Spleen (tissue), 11 donors: Measurements from ENCODE around the gene ISCA2. TPM values are rescaled to one million over a fixed set of nuclear protein-coding genes. Genes with fewer than 3 reads are reported as not detected.
A peak's percentile ranks its signal among the peaks of the same experiment; 100 is the strongest.

Experiments used
- DNase-seq: peaks from one replicate; pipeline ENCODE4 v3.0.0-alpha.2; 2020
- H3K27ac ChIP-seq, 8 donors: fragments of 200-600 bp; sonication (generic) in 7 of 8; 1 replicate in 4 of 8; 2 replicates in 4 of 8; pipeline versions ENCODE4 v1.5.0 to v1.8.0; 2016 to 2021; ENCODE audit warnings: inconsistent platforms in 4 of 8, mild to moderate bottlenecking in 4 of 8, moderate library complexity in 1 of 8
- H3K27me3 ChIP-seq, 7 donors: fragments of 200-600 bp; sonication (generic) in 6 of 7; replicated peaks in 1 of 7; 1 replicate in 4 of 7; 2 replicates in 3 of 7; pipeline versions ENCODE4 v1.5.0 to v1.8.0; 2016 to 2021; ENCODE audit warnings: inconsistent platforms in 3 of 7, mild to moderate bottlenecking in 1 of 7
- H3K36me3 ChIP-seq, 6 donors: fragments of 200-600 bp; sonication (generic) in 5 of 6; 1 replicate in 4 of 6; 2 replicates in 2 of 6; pipeline versions ENCODE4 v1.5.0 to v1.8.0; 2016 to 2021; ENCODE audit warnings: inconsistent platforms in 2 of 6
- H3K4me1 ChIP-seq, 6 donors: fragments of 200-600 bp; sonication (generic) in 5 of 6; 1 replicate in 3 of 6; 2 replicates in 3 of 6; pipeline versions ENCODE4 v1.5.0 to v1.8.0; 2016 to 2021; ENCODE audit warnings: inconsistent platforms in 3 of 6
- H3K4me3 ChIP-seq, 8 donors: fragments of 200-600 bp; sonication (generic) in 7 of 8; 1 replicate in 4 of 8; 2 replicates in 4 of 8; pipeline versions ENCODE4 v1.5.0 to v1.8.0; 2016 to 2021; ENCODE audit warnings: inconsistent platforms in 4 of 8, mild to moderate bottlenecking in 4 of 8, moderate library complexity in 2 of 8
- H3K9me3 ChIP-seq, 8 donors: fragments of 200-600 bp; sonication (generic) in 7 of 8; 1 replicate in 4 of 8; 2 replicates in 4 of 8; pipeline versions ENCODE4 v1.5.0 to v1.8.0; 2016 to 2021; ENCODE audit warnings: inconsistent platforms in 4 of 8
- CTCF ChIP-seq, 11 experiments: fragments of 200-600 bp in 7 of 11; fragments of 450-650 bp in 4 of 11; sonication (generic) in 4 of 11; IDR thresholded peaks in 8 of 11; conservative IDR thresholded peaks in 3 of 11; 1 replicate in 7 of 11; 2 replicates in 4 of 11; pipeline versions ENCODE4 v1.4.0 to v1.8.0; 2016 to 2021; ENCODE audit warnings: antibody characterized with exemption in 11 of 11, inconsistent platforms in 4 of 11, mild to moderate bottlenecking in 1 of 11
- POLR2A ChIP-seq, 3 donors: fragments of 450-650 bp; IDR thresholded peaks; one replicate each; pipeline ENCODE4 v1.5.1; 2017; ENCODE audit warnings: antibody characterized with exemption in 3 of 3, mild to moderate bottlenecking in 1 of 3
- POLR2AphosphoS5 ChIP-seq, 3 donors: sonication (generic); formaldehyde crosslinking; IDR thresholded peaks; one replicate each; pipeline ENCODE4 v1.5.1; 2017; ENCODE audit warnings: antibody characterized with exemption in 3 of 3
- WGBS, 5 donors: extraction: QIAGEN DNeasy Blood & Tissue Kit in 3 of 5; methylation state at CpG; one replicate each; pipeline versions ENCODE4 v1.1.5 to v1.1.7; 2013 to 2018; 5-methylcytosine and 5-hydroxymethylcytosine counted together
- intact Hi-C: fragments of 100-400 bp; cut with DNase I; formaldehyde crosslinking; loops from one replicate; pipeline ENCODE4 v1.15.0; 2023; ENCODE audit warnings: low total_unique reads
- polyA plus RNA-seq, 3 donors: library from polyadenylated mRNA; stranded (reverse); fragments of 200-250 nt; gene quantifications; one replicate each; pipeline ENCODE4 v1.2.1, GENCODE V29; 2013
- total RNA-seq, 7 donors: library from RNA; depleted of rRNA in 3 of 7; stranded (reverse); fragments of >200 nt in 3 of 7; fragmentation: NEBNext Ultra II Directional in 4 of 7; extraction: Animal tissue kit (Norgen Biotek cat#: 25700) in 4 of 7; gene quantifications; one replicate each; pipeline versions ENCODE4 v1.1.0 to v1.2.1, GENCODE V29; 2016 to 2021
- donor health status: healthy with polysubstance abuse.
- donor health status: DM: no; HTN: no; CAD: no; lungs with moderate emphysema.
- donor health status: DM: no; HTN: no; CAD: no.
- donor health status: Bipolar disorder and iron deficiency.
- donor health status: healthy.
- donor health status: DM: no; HTN: no; CAD: no.
- donor health status: DM: yes; HTN: yes; CAD: no.

Gene ISCA2
- total and polyA plus RNA-seq, 10 donors = 11.7 to 28.9 (median 22.7) TPM

- TF ChIP-seq POLR2A (IDR thresholded peaks at IDR 0.05) (no peak), POLR2AphosphoS5 (IDR thresholded peaks at IDR 0.05) (no peak), CTCF (IDR thresholded peaks at IDR 0.05 in 8 of 11, conservative IDR thresholded peaks at IDR 0.05 in 3 of 11) (no peak)
- Histone ChIP-seq H3K4me1 (no peaks in the 10 kb centered on the region), H3K9me3 (no peaks in the 10 kb centered on the region), H3K27ac (no peak overlapping the region), H3K36me3 (peaks cover 0 to 99% (median 51%) of the 10 kb centered on the region in 6 donors), H3K27me3 (no peaks in the 10 kb centered on the region), H3K4me3 (no peak overlapping the region)
- 89 to 100% (median 94%) methylated on average over 3 to 4 of the region's 4 CpGs for WGBS, 5 donors
- intact Hi-C loops = loop anchor here (5.0 kb wide), 1 partner anchor 114 kb away; no protein-coding TSS in a partner anchor
- no peak for DNase-seq
Observed at GRCh38 chr14:74476107-74476506, 17.5 kb upstream of the ISCA2 start.

GRCh38 chr14:74476607-74477006 lies 17.0 kb upstream of the ISCA2 start:
- 89 to 96% (median 91%) methylated on average over 3 of the region's 3 CpGs for WGBS, 5 donors
- intact Hi-C loops = loop anchor here (5.0 kb wide), 1 partner anchor 114 kb away; no protein-coding TSS in a partner anchor
- Histone ChIP-seq H3K27me3 (no peaks in the 10 kb centered on the region), H3K27ac (no peak overlapping the region), H3K4me3 (no peak overlapping the region), H3K36me3 (peaks cover 0 to 99% (median 56%) of the 10 kb centered on the region in 6 donors), H3K4me1 (no peaks in the 10 kb centered on the region), H3K9me3 (no peaks in the 10 kb centered on the region)
- DNase-seq = no peak
- TF ChIP-seq CTCF (IDR thresholded peaks at IDR 0.05 in 8 of 11, conservative IDR thresholded peaks at IDR 0.05 in 3 of 11) = no peak
- no peak for TF ChIP-seq POLR2AphosphoS5 (IDR thresholded peaks at IDR 0.05)
- TF ChIP-seq POLR2A (IDR thresholded peaks at IDR 0.05) = no peak

GRCh38 chr14:74478996-74479635 lies 14.4 kb upstream of the ISCA2 start:
- intact Hi-C loops = loop anchor here (5.0 kb wide), 1 partner anchor 117 kb away; no protein-coding TSS in a partner anchor
- Histone ChIP-seq H3K27ac (no peak overlapping the region), H3K27me3 (no peaks in the 10 kb centered on the region), H3K4me3 (no peak overlapping the region), H3K4me1 (no peaks in the 10 kb centered on the region), H3K9me3 (no peaks in the 10 kb centered on the region), H3K36me3 (peaks cover 0 to 100% (median 65%) of the 10 kb centered on the region in 6 donors)
- 97 to 100% (median 100%) methylated on average over 2 of the region's 2 CpGs for WGBS, 5 donors
- no peak for DNase-seq
- no peak for TF ChIP-seq POLR2A (IDR thresholded peaks at IDR 0.05)
- no peak for TF ChIP-seq POLR2AphosphoS5 (IDR thresholded peaks at IDR 0.05)
- TF ChIP-seq CTCF (IDR thresholded peaks at IDR 0.05 in 8 of 11, conservative IDR thresholded peaks at IDR 0.05 in 3 of 11) = peak in 8 of 11 experiments; percentile 12 to 59 (median 38)

- intact Hi-C loops = no loop called here
- no peaks in the 10 kb centered on the region for H3K9me3 ChIP-seq
- WGBS, 5 donors = 76 to 90% (median 84%) methylated on average over 4 of the region's 4 CpGs
- TF ChIP-seq POLR2AphosphoS5 (IDR thresholded peaks at IDR 0.05) (no peak), CTCF (IDR thresholded peaks at IDR 0.05 in 8 of 11, conservative IDR thresholded peaks at IDR 0.05 in 3 of 11) (no peak), POLR2A (IDR thresholded peaks at IDR 0.05) (no peak)
- peaks cover 0 to 100% (median 66%) of the 10 kb centered on the region in 6 donors for H3K36me3 ChIP-seq
- no peaks in the 10 kb centered on the region for H3K27me3 ChIP-seq
- H3K27ac ChIP-seq = no peak overlapping the region
- H3K4me1 ChIP-seq = no peaks in the 10 kb centered on the region
- H3K4me3 ChIP-seq = no peak overlapping the region
- DNase-seq = no peak
Observed at GRCh38 chr14:74480046-74480445, 13.5 kb upstream of the ISCA2 start.
